Keratinocyte (primary cell): Measurements from ENCODE around the gene SND1. TPM values are rescaled to one million over a fixed set of nuclear protein-coding genes. Genes with fewer than 3 reads are reported as not detected.

ENCODE experiments used
- DNase-seq: peaks from one replicate; pipeline ENCODE4 v3.0.0-alpha.2; 2011; ENCODE audit warnings: low read depth, missing footprints, low spot score
- FAIRE-seq: peaks from 2 replicates; lab custom pipeline; 2011; peaks lifted over from hg19 to GRCh38; lab: Jason Lieb, UNC
- H2AFZ ChIP-seq: 2 replicates; pipeline ENCODE4 v1.6.0; 2012; ENCODE audit warnings: low read length, control low read depth, inconsistent platforms; ENCODE audit not compliant: control insufficient read depth
- H3K27ac ChIP-seq: 2 replicates; pipeline ENCODE4 v1.5.1; 2011; ENCODE audit warnings: low read length; ENCODE audit not compliant: control insufficient read depth, insufficient read depth
- H3K27me3 ChIP-seq: 3 replicates; pipeline ENCODE4 v1.6.0; 2011; ENCODE audit warnings: low read length; ENCODE audit not compliant: control insufficient read depth, insufficient read depth; ENCODE audit errors: extremely low read depth
- H3K36me3 ChIP-seq, 2 experiments: 2 replicates in 1 of 2; 3 replicates in 1 of 2; pipeline ENCODE4 v1.5.1; 2011; ENCODE audit warnings: low read length in 2 of 2, mild to moderate bottlenecking in 1 of 2; ENCODE audit not compliant: control insufficient read depth in 2 of 2, insufficient read depth in 2 of 2; ENCODE audit errors: extremely low read depth in 1 of 2
- H3K4me1 ChIP-seq: 3 replicates; pipeline ENCODE4 v1.5.1; 2011; ENCODE audit warnings: low read length; ENCODE audit not compliant: control insufficient read depth, insufficient read depth; ENCODE audit errors: extremely low read depth
- H3K4me2 ChIP-seq: 3 replicates; pipeline ENCODE4 v1.6.0; 2011; ENCODE audit warnings: low read depth, low read length; ENCODE audit not compliant: control insufficient read depth, insufficient read depth; ENCODE audit errors: extremely low read depth
- H3K4me3 ChIP-seq, 3 experiments: fragments of 200-600 bp in 1 of 3; sonication (generic) in 1 of 3; 2 replicates in 2 of 3; 3 replicates in 1 of 3; pipeline ENCODE4 v1.5.1; 2011 to 2016; ENCODE audit warnings: low read length in 3 of 3, mild to moderate bottlenecking in 3 of 3, control low read depth in 2 of 3, inconsistent platforms in 1 of 3, low read depth in 1 of 3, mixed read lengths in 1 of 3, mixed run types in 1 of 3, moderate library complexity in 1 of 3; ENCODE audit not compliant: control insufficient read depth in 2 of 3, insufficient read depth in 2 of 3; ENCODE audit errors: extremely low read depth in 1 of 3
- H3K79me2 ChIP-seq: 2 replicates; pipeline ENCODE4 v1.6.0; 2012; ENCODE audit warnings: low read length; ENCODE audit not compliant: control insufficient read depth, insufficient read depth
- H3K9ac ChIP-seq: 3 replicates; pipeline ENCODE4 v1.6.0; 2011; ENCODE audit warnings: low read length; ENCODE audit not compliant: control insufficient read depth, insufficient read depth; ENCODE audit errors: extremely low read depth
- H3K9me1 ChIP-seq: 3 replicates; pipeline ENCODE4 v1.6.0; 2011; ENCODE audit warnings: low read length; ENCODE audit not compliant: control insufficient read depth, insufficient read depth; ENCODE audit errors: extremely low read depth
- H3K9me3 ChIP-seq: 2 replicates; pipeline ENCODE4 v1.5.1; 2012; ENCODE audit warnings: low read depth, low read length; ENCODE audit not compliant: control insufficient read depth
- H4K20me1 ChIP-seq: 3 replicates; pipeline ENCODE4 v1.6.0; 2011; ENCODE audit warnings: low read length; ENCODE audit not compliant: control insufficient read depth, insufficient read depth; ENCODE audit errors: extremely low read depth
- CTCF ChIP-seq, 3 experiments: IDR thresholded peaks in 1 of 3; conservative IDR thresholded peaks in 1 of 3; optimal IDR thresholded peaks in 1 of 3; 2 replicates in 2 of 3; 3 replicates in 1 of 3; pipeline versions ENCODE3 to v1.5.1; 2011; ENCODE audit warnings: low read length in 3 of 3, mild to moderate bottlenecking in 3 of 3, moderate library complexity in 2 of 3, control low read depth in 1 of 3, inconsistent platforms in 1 of 3; ENCODE audit not compliant: insufficient read depth in 2 of 3; ENCODE audit errors: extremely low read depth in 1 of 3
- EZH2 ChIP-seq: IDR thresholded peaks from one replicate; pipeline ENCODE4 v1.6.1; 2012; ENCODE audit warnings: inconsistent platforms, mild to moderate bottlenecking, low read length, moderate library complexity
- dilution Hi-C: fragments of 300-500 bp; cut with MboI; formaldehyde crosslinking; loops from one replicate; pipeline ENCODE4 v1.7.0; 2020; ENCODE audit warnings: low sequenced_read_pairs; ENCODE audit not compliant: extremely low pct_ligation_motif_present
- polyA plus RNA-seq, 5 experiments: library from polyadenylated mRNA; depleted of rRNA in 3 of 5; stranded (reverse) in 3 of 5; stranded (forward) in 1 of 5; unstranded in 1 of 5; fragments of >200 nt; gene quantifications; 1 replicate in 1 of 5; 2 replicates in 3 of 5; 3 replicates in 1 of 5; pipeline versions ENCODE4 v1.2.1 to v1.2.3, GENCODE V29; 2011 to 2012; ENCODE audit warnings: missing spikeins in 2 of 5, low read depth in 1 of 5, low replicate concordance in 1 of 5

The SND1 gene
- polyA plus RNA-seq, 1 donor (not counting 4 experiments of a cell fraction or from before 2014, with no cell fraction given) = 140 TPM

GRCh38 chr7:127794551-127794950, 142.6 kb downstream of the SND1 start:
- no peaks in the 10 kb centered on the region for H3K9me3 ChIP-seq
- peaks cover 7% of the 10 kb centered on the region for H3K4me1 ChIP-seq
- peaks cover 76% of the 10 kb centered on the region for H3K79me2 ChIP-seq
- peaks cover 17% of the 10 kb centered on the region for H4K20me1 ChIP-seq
- H3K27me3 ChIP-seq = no peaks in the 10 kb centered on the region
- DNase-seq = no peak
- no peak for FAIRE-seq
- dilution Hi-C loops = no loop called here
- H3K36me3 ChIP-seq = peaks cover 0 to 4% of the 10 kb centered on the region in 2 experiments
- H3K9me1 ChIP-seq = peaks cover 2% of the 10 kb centered on the region
- H3K9ac ChIP-seq = no peak overlapping the region
- TF ChIP-seq EZH2 = no peak
- TF ChIP-seq CTCF (optimal IDR thresholded peaks at IDR 0.05 in 1 of 3, IDR thresholded peaks at IDR 0.05 in 1 of 3, conservative IDR thresholded peaks at IDR 0.05 in 1 of 3; ENCODE audit: extremely low read depth in 1 of 3, insufficient read depth in 2 of 3, low read length in 3 of 3) = no peak
- no peak overlapping the region for H3K4me3 ChIP-seq
- H3K4me2 ChIP-seq = no peak overlapping the region
- no peak overlapping the region for H2AFZ ChIP-seq
- H3K27ac ChIP-seq = no peak overlapping the region

GRCh38 chr7:127798023-127798422, 146.0 kb downstream of the SND1 start:
- FAIRE-seq = no peak

More at GRCh38 chr7:127798023-127798422, 146.0 kb downstream of the SND1 start:
- H3K9ac ChIP-seq = no peak overlapping the region
- no peaks in the 10 kb centered on the region for H3K27me3 ChIP-seq
- peaks cover 7% of the 10 kb centered on the region for H4K20me1 ChIP-seq
- peaks cover 0 to 2% of the 10 kb centered on the region in 2 experiments for H3K36me3 ChIP-seq
- no peaks in the 10 kb centered on the region for H3K4me1 ChIP-seq
- peaks cover 79% of the 10 kb centered on the region for H3K79me2 ChIP-seq
- dilution Hi-C loops = no loop called here
- no peak for TF ChIP-seq EZH2
- TF ChIP-seq CTCF (optimal IDR thresholded peaks at IDR 0.05 in 1 of 3, IDR thresholded peaks at IDR 0.05 in 1 of 3, conservative IDR thresholded peaks at IDR 0.05 in 1 of 3; ENCODE audit: extremely low read depth in 1 of 3, insufficient read depth in 2 of 3, low read length in 3 of 3) = no peak
- H3K4me3 ChIP-seq = no peak overlapping the region
- no peaks in the 10 kb centered on the region for H3K9me3 ChIP-seq
- H3K27ac ChIP-seq = no peak overlapping the region
- H3K4me2 ChIP-seq = no peak overlapping the region
- peaks cover 2% of the 10 kb centered on the region for H3K9me1 ChIP-seq
- no peak overlapping the region for H2AFZ ChIP-seq
- DNase-seq = no peak
